Kidney capillary endothelial cell (primary cell): Measurements from ENCODE around the gene TUBA8.
"Not testable (repeated sequence)": the region's sequence is repeated elsewhere in the genome, so short reads cannot be mapped to it uniquely, and the experiment has no call there.

Experiments used
- DNase-seq: peaks from one replicate; pipeline ENCODE4 v3.0.0-alpha.2; 2018; ENCODE audit warnings: low spot score

TUBA8 gene

GRCh38 chr22:18077639-18078328 lies 32.8 kb upstream of the TUBA8 start, which contains the start of gene PEX26:
Gene PEX26 (plus strand): TSS chr22:18077990. CDS start chr22:18078377, 387 bp downstream.
- DNase-seq = peak; percentile 87

GRCh38 chr22:18078329-18079041 lies 32.1 kb upstream of the TUBA8 start:
- no peak for DNase-seq

- DNase-seq = no peak
These were observed 30.8 kb upstream of the TUBA8 start for GRCh38 chr22:18079706-18080233.

GRCh38 chr22:18081416-18081815 lies 29.2 kb upstream of the TUBA8 start:
- no peak for DNase-seq

GRCh38 chr22:18082467-18082866 lies 28.1 kb upstream of the TUBA8 start:
- no peak for DNase-seq

GRCh38 chr22:18083406-18083805 lies 27.2 kb upstream of the TUBA8 start:
- no peak for DNase-seq

GRCh38 chr22:18085188-18085587 lies 25.4 kb upstream of the TUBA8 start:
- no peak for DNase-seq

GRCh38 chr22:18087350-18087855 lies 23.2 kb upstream of the TUBA8 start:
- no peak for DNase-seq

- DNase-seq = no peak
These were observed 21.6 kb upstream of the TUBA8 start for GRCh38 chr22:18088825-18089568.

- DNase-seq = no peak
These were observed 20.3 kb upstream of the TUBA8 start for GRCh38 chr22:18090286-18090685.

GRCh38 chr22:18091478-18091877 lies 19.1 kb upstream of the TUBA8 start:
- no peak for DNase-seq

- DNase-seq = peak; percentile 59
These were observed 18.6 kb upstream of the TUBA8 start for GRCh38 chr22:18091916-18092526.

GRCh38 chr22:18093661-18094060 lies 16.9 kb upstream of the TUBA8 start:
- DNase-seq = no peak

GRCh38 chr22:18095101-18095805 lies 15.4 kb upstream of the TUBA8 start:
- DNase-seq = no peak

- DNase-seq = no peak
These were observed 13.8 kb upstream of the TUBA8 start for GRCh38 chr22:18096823-18097222.

- DNase-seq = no peak
These were observed 9.8 kb upstream of the TUBA8 start for GRCh38 chr22:18100781-18101180.

- no peak for DNase-seq
These were observed 9.1 kb upstream of the TUBA8 start for GRCh38 chr22:18101536-18101935.

GRCh38 chr22:18103527-18104269 lies 6.9 kb upstream of the TUBA8 start:
- no peak for DNase-seq

GRCh38 chr22:18104566-18104965 lies 6.0 kb upstream of the TUBA8 start:
- no peak for DNase-seq

GRCh38 chr22:18105981-18106380 lies 4.6 kb upstream of the TUBA8 start:
- DNase-seq = not testable (repeated sequence)
